Measurements from ENCODE around the gene C19orf44. TPM values are rescaled to one million over a fixed set of nuclear protein-coding genes. Genes with fewer than 3 reads are reported as not detected.
"Not testable (repeated sequence)": the region's sequence is repeated elsewhere in the genome, so short reads cannot be mapped to it uniquely, and the experiment has no call there.

C19orf44 gene
- polyA plus RNA-seq, 1 experiment: 3.4 TPM

- CTCF ChIA-PET: no interaction called here
- Histone ChIP-seq H3K36me3 (ENCODE audit: control insufficient read depth, insufficient read depth, low read length) (peaks cover 26% of the 10 kb centered on the region), H3K27me3 (ENCODE audit: control insufficient read depth, insufficient read depth, low read length) (no peaks in the 10 kb centered on the region), H3K4me3 (ENCODE audit: low read depth, low read length) (no peak overlapping the region)
- POLR2A ChIA-PET: no interaction called here
- no peak for DNase-seq (ENCODE audit: low read depth)
- TF ChIP-seq, protein P1, sequence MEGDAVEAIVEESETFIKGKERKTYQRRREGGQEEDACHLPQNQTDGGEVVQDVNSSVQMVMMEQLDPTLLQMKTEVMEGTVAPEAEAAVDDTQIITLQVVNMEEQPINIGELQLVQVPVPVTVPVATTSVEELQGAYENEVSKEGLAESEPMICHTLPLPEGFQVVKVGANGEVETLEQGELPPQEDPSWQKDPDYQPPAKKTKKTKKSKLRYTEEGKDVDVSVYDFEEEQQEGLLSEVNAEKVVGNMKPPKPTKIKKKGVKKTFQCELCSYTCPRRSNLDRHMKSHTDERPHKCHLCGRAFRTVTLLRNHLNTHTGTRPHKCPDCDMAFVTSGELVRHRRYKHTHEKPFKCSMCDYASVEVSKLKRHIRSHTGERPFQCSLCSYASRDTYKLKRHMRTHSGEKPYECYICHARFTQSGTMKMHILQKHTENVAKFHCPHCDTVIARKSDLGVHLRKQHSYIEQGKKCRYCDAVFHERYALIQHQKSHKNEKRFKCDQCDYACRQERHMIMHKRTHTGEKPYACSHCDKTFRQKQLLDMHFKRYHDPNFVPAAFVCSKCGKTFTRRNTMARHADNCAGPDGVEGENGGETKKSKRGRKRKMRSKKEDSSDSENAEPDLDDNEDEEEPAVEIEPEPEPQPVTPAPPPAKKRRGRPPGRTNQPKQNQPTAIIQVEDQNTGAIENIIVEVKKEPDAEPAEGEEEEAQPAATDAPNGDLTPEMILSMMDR (IDR thresholded peaks at IDR 0.05; ENCODE audit: insufficient read depth, low read depth, low read length): no peak
Observed at GRCh38 chr19:16537111-16537510, 40.9 kb downstream of the C19orf44 start.

- POLR2A ChIA-PET: no interaction called here
- peaks cover 9% of the 10 kb centered on the region for H3K36me3 ChIP-seq (ENCODE audit: control insufficient read depth, insufficient read depth, low read length)
- TF ChIP-seq, protein P1 (IDR thresholded peaks at IDR 0.05; ENCODE audit: insufficient read depth, low read depth, low read length): no peak
- no peaks in the 10 kb centered on the region for H3K27me3 ChIP-seq (ENCODE audit: control insufficient read depth, insufficient read depth, low read length)
- H3K4me3 ChIP-seq (ENCODE audit: low read depth, low read length): peak overlapping the region; percentile 86
- no peak for DNase-seq (ENCODE audit: low read depth)
- CTCF ChIA-PET: interaction anchor here (1.2 to 1.3 kb wide), 2 partner anchors 8 to 13 kb away, joined by 3 read pairs; no protein-coding TSS in a partner anchor
Observed at GRCh38 chr19:16540948-16541347, 44.8 kb downstream of the C19orf44 start.

DNA sequence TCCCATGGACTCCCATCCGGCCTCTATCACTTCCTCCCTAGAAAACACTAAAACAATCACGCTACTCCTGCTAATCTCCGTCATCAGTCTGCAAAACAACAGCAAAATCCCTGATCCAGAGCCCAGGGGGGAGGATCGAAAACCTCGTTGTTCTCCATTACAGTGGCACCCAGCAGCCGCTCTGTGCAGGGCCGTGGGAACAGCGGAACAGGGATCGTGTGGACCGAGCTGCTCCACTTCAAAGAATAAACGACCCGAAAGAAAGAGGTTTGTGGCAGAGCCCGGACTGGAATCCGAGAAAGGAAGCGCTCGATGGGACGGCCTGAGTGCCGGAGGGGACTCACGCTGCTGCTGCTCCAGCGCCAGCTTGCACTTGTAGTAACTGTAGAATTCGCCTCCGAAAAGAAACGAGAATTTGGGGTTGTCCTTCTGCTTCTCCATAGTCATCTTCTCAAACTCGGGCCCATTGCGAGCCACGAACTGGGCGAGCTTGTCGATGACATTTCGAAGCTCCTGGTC is 45.4 kb downstream of the C19orf44 start:
- Histone ChIP-seq H3K36me3 (ENCODE audit: control insufficient read depth, insufficient read depth, low read length) (peaks cover 4% of the 10 kb centered on the region), H3K4me3 (ENCODE audit: low read depth, low read length) (peak overlapping the region; percentile 86), H3K27me3 (ENCODE audit: control insufficient read depth, insufficient read depth, low read length) (no peaks in the 10 kb centered on the region)
- ChIA-PET CTCF (interaction anchor here (1.2 to 1.3 kb wide), 2 partner anchors 8 to 14 kb away, joined by 3 read pairs; no protein-coding TSS in a partner anchor), POLR2A (no interaction called here)
- no peak for DNase-seq (ENCODE audit: low read depth)
- TF ChIP-seq, protein P1 (IDR thresholded peaks at IDR 0.05; ENCODE audit: insufficient read depth, low read depth, low read length): no peak

GRCh38 chr19:16542045-16542909 is 46.1 kb downstream of the C19orf44 start, which contains the start of gene CHERP:
CHERP (minus strand) TSS chr19:16542437; CDS start chr19:16542378, 59 bp downstream.
- Histone ChIP-seq H3K4me3 (ENCODE audit: low read depth, low read length) (peak within 1 kb of the TSS; percentile 86), H3K36me3 (ENCODE audit: control insufficient read depth, insufficient read depth, low read length) (peaks cover 3% of the 10 kb centered on the region), H3K27me3 (ENCODE audit: control insufficient read depth, insufficient read depth, low read length) (no peaks in the 10 kb centered on the region)
- ChIA-PET CTCF (interaction anchor here (1.2 to 1.3 kb wide), 2 partner anchors 9 to 15 kb away, joined by 3 read pairs; no protein-coding TSS in a partner anchor), POLR2A (no interaction called here)
- peak; percentile 53 for DNase-seq (ENCODE audit: low read depth)
- TF ChIP-seq, protein P1 (IDR thresholded peaks at IDR 0.05; ENCODE audit: insufficient read depth, low read depth, low read length): no peak

GRCh38 chr19:16542910-16543472 is 46.8 kb downstream of the C19orf44 start:
- no peaks in the 10 kb centered on the region for H3K27me3 ChIP-seq (ENCODE audit: control insufficient read depth, insufficient read depth, low read length)
- peaks cover 2% of the 10 kb centered on the region; the same call in 1 of the 2 replicates for H3K36me3 ChIP-seq (ENCODE audit: control insufficient read depth, insufficient read depth, low read length)
- ChIA-PET POLR2A (interaction anchor here (0.6 kb wide), 1 partner anchor 16 kb away, joined by 5 read pairs; no protein-coding TSS in a partner anchor), CTCF (no interaction called here)
- H3K4me3 ChIP-seq (ENCODE audit: low read depth, low read length): peak overlapping the region; percentile 86
- DNase-seq (ENCODE audit: low read depth): no peak
- TF ChIP-seq, protein P1 (IDR thresholded peaks at IDR 0.05; ENCODE audit: insufficient read depth, low read depth, low read length): no peak

DNA sequence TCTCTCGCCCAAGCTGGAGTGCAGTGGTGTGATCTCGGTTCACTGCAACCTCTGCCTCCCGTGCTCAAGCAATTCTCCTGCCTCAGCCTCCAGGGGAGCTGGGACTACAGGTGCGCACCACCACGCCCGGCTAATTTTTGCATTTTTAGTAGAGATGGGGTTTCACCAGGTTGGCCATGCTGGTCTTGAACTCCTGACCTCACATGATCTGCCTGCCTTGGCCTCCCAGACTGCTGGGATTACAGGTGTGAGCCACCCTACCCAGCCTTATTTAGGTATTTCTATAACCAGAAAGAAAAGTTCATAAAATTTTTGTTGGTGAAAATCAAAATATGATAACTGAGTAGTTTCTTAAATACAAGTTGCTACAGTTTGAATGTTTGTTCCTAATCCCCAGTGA is 47.5 kb downstream of the C19orf44 start:
- H3K27me3 ChIP-seq (ENCODE audit: control insufficient read depth, insufficient read depth, low read length); H3K4me3 ChIP-seq (ENCODE audit: low read depth, low read length); DNase-seq (ENCODE audit: low read depth); H3K36me3 ChIP-seq (ENCODE audit: control insufficient read depth, insufficient read depth, low read length); CTCF ChIA-PET; POLR2A ChIA-PET: not testable (repeated sequence)
